AG09319 (cell line): Measurements from ENCODE around the gene MICAL1.

Experiments used
- DNase-seq: peaks from one replicate; pipeline ENCODE4 v3.0.0-alpha.2; 2010; ENCODE audit warnings: low read depth; ENCODE audit errors: extremely low read depth
- TF ChIP-seq, protein P1 (sequence below): IDR thresholded peaks from 2 replicates; pipeline ENCODE4 v1.5.1; 2011; ENCODE audit warnings: low read depth, mild to moderate bottlenecking, inconsistent platforms, low read length, moderate library complexity

Gene MICAL1

DNA sequence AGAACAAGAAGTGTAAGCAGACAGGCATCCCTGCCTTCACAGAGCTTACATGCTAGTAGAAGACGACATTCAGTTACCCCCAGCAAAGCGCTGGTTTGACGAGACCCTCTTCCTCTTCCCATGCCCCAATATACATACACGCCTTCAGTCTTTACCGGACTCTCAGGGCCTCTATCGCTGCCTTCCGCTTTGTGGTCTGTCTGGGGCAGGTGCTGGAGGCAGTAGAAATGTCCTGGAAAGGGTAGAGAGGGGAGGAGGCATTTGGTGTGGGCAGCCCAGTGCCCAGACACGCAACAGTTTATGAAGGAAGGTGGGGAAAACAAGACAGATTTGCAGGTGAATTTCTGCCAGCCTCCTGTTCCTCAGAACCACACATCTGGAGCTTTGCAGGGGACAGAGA lies 9.0 kb downstream of the MICAL1 start:
- TF ChIP-seq, protein P1, sequence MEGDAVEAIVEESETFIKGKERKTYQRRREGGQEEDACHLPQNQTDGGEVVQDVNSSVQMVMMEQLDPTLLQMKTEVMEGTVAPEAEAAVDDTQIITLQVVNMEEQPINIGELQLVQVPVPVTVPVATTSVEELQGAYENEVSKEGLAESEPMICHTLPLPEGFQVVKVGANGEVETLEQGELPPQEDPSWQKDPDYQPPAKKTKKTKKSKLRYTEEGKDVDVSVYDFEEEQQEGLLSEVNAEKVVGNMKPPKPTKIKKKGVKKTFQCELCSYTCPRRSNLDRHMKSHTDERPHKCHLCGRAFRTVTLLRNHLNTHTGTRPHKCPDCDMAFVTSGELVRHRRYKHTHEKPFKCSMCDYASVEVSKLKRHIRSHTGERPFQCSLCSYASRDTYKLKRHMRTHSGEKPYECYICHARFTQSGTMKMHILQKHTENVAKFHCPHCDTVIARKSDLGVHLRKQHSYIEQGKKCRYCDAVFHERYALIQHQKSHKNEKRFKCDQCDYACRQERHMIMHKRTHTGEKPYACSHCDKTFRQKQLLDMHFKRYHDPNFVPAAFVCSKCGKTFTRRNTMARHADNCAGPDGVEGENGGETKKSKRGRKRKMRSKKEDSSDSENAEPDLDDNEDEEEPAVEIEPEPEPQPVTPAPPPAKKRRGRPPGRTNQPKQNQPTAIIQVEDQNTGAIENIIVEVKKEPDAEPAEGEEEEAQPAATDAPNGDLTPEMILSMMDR, result no peak
- no peak for DNase-seq

DNA sequence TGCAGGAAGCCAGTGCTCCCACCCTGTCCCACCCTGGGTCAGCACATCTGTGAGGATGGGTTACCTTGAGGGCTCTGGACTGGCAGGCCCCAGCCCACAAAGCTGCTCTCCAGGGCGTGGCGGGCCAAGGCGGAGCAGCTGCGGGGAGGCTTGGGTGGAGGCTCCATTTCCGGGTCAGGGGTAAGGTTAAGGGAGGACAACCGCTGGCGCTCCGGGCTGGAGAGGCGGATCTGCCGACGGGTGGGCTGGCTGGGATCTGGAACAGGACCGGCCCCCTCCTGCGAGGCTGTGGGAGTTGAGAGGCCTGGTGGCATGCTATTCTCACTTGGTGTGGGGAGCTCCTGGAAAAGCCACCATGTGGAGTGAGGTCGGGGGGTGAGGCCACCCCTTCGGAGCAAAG lies 9.5 kb downstream of the MICAL1 start:
- DNase-seq, result no peak
- TF ChIP-seq, protein P1, result no peak

DNA sequence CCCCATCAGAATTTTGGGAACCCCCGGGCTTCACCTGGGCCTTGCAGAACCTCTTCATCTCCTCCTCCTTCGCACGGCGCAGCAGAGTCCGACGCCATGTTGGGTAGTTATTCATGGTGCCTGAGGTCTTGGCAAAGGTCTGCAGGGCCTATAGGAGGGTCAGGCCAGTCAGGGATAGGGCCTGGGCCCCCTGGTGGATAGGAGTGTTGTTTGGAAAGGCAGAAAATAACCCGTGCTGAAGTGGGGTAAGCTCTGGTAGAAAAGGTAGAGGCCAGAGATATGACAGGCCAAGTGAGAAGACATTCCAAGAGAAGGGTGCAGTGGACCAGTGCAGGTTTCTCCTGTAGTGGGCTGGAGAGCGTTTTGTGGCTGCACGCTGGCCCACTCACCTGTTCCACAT lies 10.2 kb downstream of the MICAL1 start:
- TF ChIP-seq, protein P1, result no peak
- no peak for DNase-seq

DNA sequence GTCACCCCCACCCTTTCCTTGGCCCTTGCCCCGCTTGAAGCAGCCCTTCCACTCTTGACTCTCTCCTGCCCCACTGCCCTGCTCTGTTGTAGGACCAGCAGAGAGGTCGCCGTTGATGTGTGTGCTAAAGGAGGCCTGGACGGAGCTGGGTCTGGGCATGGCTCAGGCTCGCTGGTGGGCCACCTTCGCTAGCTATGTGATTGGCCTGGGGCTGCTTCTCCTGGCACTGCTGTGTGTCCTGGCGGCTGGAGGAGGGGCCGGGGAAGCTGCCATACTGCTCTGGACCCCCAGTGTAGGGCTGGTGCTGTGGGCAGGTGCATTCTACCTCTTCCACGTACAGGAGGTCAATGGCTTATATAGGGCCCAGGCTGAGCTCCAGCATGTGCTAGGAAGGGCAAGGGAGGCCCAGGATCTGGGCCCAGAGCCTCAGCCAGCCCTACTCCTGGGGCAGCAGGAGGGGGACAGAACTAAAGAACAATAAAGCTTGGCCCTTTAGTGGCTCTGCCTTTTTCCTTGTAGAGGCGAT lies 12.1 kb downstream of the MICAL1 start:
- no peak for DNase-seq
- TF ChIP-seq, protein P1, result no peak

DNA sequence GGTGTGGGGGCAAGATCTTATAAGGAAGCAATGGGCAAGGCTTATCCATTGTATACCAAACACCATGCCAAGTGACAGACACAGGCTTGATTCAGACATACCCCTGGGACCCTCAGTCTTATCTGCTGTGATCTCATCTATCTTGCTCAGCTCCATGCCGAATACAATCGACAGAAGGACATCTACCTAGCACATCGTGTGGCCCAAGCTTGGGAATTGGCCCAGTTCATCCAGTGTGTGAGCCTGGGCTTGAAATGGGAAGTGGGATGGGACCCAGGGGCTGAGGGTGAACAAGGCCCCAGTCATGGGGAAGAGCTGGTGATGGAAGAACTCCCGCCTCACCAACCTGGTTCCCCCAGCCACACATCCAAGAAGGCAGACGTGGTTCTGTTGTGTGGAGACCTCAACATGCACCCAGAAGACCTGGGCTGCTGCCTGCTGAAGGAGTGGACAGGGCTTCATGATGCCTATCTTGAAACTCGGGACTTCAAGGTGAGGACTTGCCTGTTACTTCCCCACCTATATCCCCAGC lies 13.1 kb downstream of the MICAL1 start:
- DNase-seq, result no peak
- TF ChIP-seq, protein P1, result no peak

DNA sequence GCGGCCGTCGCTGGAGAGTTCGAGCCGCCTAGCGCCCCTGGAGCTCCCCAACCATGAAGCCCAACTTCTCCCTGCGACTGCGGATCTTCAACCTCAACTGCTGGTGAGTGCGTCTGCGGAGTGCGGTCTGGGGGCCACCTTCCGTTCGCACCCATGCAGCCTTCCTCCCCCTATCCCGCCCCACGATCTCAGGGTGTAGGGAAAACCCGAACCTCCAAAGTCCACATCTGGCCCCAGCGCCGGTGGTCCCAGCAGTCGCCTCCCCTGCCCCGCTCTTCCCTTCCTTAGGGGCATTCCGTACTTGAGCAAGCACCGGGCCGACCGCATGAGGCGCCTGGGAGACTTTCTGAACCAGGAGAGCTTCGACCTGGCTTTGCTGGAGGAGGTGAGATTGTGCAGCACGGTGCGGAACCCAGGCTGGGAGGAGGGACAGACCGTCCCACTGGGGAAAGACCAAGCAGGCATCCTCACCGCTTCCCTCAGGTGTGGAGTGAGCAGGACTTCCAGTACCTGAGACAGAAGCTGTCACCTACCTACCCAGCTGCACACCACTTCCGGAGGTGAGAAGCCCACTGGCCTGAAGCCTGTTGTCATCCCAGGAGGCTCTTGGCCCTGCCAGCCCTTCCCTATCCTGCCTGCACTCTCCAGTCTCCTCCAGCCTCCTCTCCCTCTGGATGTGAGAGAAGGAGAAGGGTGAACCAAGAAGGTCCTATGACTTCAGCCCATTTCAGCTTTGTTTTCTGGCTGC lies 14.3 kb downstream of the MICAL1 start:
- no peak for DNase-seq

More for the DNA sequence above, 14.3 kb downstream of the MICAL1 start:
- TF ChIP-seq, protein P1, result peak; percentile 18
